ENCODE data around the gene PPIF.

DNA sequence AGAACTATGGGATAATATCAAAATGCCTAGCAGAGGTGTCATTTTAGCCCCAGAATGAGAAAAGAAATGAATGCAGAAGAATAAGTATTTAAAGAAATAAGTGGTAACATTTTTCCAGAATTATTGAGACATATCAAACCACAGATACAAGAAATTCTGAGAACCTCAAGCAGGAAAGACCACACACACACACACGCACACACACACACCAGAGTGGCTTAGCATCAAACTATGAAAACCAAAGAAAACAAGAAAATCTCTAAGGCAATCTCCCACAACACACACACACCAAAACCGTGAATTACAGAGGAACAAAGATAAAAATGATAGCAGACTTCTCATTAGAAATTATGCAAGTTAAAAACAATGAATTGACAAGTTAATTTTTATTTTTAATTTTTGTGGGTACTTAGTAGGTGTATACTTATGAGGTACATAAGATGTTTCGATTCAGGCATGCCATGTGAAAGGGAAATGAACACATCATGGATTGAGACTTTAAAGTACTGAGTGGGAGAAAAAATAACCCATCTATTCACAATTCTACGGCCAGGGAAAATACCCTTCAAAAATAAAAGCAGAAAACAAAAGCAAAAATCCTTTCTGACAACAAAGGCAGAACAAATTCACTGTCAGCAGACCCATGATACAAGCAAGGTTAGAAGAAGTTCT lies 14.6 kb downstream of the PPIF start:
- TF ChIP-seq, protein P1, sequence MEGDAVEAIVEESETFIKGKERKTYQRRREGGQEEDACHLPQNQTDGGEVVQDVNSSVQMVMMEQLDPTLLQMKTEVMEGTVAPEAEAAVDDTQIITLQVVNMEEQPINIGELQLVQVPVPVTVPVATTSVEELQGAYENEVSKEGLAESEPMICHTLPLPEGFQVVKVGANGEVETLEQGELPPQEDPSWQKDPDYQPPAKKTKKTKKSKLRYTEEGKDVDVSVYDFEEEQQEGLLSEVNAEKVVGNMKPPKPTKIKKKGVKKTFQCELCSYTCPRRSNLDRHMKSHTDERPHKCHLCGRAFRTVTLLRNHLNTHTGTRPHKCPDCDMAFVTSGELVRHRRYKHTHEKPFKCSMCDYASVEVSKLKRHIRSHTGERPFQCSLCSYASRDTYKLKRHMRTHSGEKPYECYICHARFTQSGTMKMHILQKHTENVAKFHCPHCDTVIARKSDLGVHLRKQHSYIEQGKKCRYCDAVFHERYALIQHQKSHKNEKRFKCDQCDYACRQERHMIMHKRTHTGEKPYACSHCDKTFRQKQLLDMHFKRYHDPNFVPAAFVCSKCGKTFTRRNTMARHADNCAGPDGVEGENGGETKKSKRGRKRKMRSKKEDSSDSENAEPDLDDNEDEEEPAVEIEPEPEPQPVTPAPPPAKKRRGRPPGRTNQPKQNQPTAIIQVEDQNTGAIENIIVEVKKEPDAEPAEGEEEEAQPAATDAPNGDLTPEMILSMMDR (IDR thresholded peaks at IDR 0.05), result no peak
- TF ChIP-seq EZH2 (IDR thresholded peaks at IDR 0.05; ENCODE audit: borderline replicate concordance, insufficient read depth, low read depth, low read length, poor library complexity, severe bottlenecking), result no peak
